K562 (cell line): ENCODE results near the gene CRELD2. TPM values are rescaled to one million over a fixed set of nuclear protein-coding genes. Genes with fewer than 3 reads are reported as not detected.

Experiments
- HDAC1 ChIP-seq, 2 experiments: fragments of 450-650 bp; IDR thresholded peaks; 2 replicates each; pipeline ENCODE4 v1.6.1; 2016 to 2017; ENCODE audit warnings: inconsistent platforms in 1 of 2, mild to moderate bottlenecking in 1 of 2, moderate library complexity in 1 of 2
- HLTF ChIP-seq: fragments of 450-650 bp; IDR thresholded peaks from 2 replicates; pipeline ENCODE4 v1.6.1; 2016
- L3MBTL2 ChIP-seq: fragments of 450-650 bp; IDR thresholded peaks from 2 replicates; pipeline ENCODE4 v1.6.1; 2016; ENCODE audit warnings: mild to moderate bottlenecking, moderate library complexity
- NBN ChIP-seq: fragments of 450-650 bp; IDR thresholded peaks from 2 replicates; pipeline ENCODE4 v1.6.1; 2016; ENCODE audit warnings: low read depth, mild to moderate bottlenecking
- NCOA1 ChIP-seq: fragments of 450-650 bp; IDR thresholded peaks from 2 replicates; pipeline ENCODE4 v1.6.1; 2016; ENCODE audit warnings: low read depth
- NCOA6 ChIP-seq: fragments of 450-650 bp; IDR thresholded peaks from 2 replicates; pipeline ENCODE4 v1.6.1; 2017; ENCODE audit warnings: mild to moderate bottlenecking
- PHB2 ChIP-seq: fragments of 450-650 bp; IDR thresholded peaks from 2 replicates; pipeline ENCODE4 v1.6.1; 2017; ENCODE audit warnings: low read depth
- SMARCB1 ChIP-seq: IDR thresholded peaks from 2 replicates; pipeline ENCODE4 v1.6.1; 2011; ENCODE audit warnings: improper control_type of control experiment, low read depth; ENCODE audit not compliant: insufficient read length
- TAF7 ChIP-seq: fragments of 450-650 bp; IDR thresholded peaks from 2 replicates; pipeline ENCODE4 v1.6.1; 2016; ENCODE audit warnings: missing genetic modification characterization, missing compliant biosample characterization
- TSHZ1 ChIP-seq: fragments of 250-450 bp; sonication (Bioruptor Pico); IDR thresholded peaks from 2 replicates; pipeline ENCODE4 v1.4.0; 2020; ENCODE audit warnings: mild to moderate bottlenecking, moderate library complexity
- USF2 ChIP-seq: sonication (generic); formaldehyde crosslinking; IDR thresholded peaks from 2 replicates; pipeline ENCODE4 v1.5.0; 2020; ENCODE audit warnings: missing genetic modification reagents
- ZBTB34 ChIP-seq: fragments of 250-450 bp; sonication (Bioruptor Pico); IDR thresholded peaks from 2 replicates; pipeline ENCODE4 v1.8.0; 2021; ENCODE audit warnings: mild to moderate bottlenecking, moderate library complexity
- ZEB2 ChIP-seq: fragments of 450-650 bp; IDR thresholded peaks from 2 replicates; pipeline ENCODE4 v1.6.1; 2016
- ZNF124 ChIP-seq: sonication (generic); formaldehyde crosslinking; IDR thresholded peaks from 2 replicates; pipeline ENCODE4 v1.8.1; 2022; ENCODE audit warnings: missing genetic modification reagents
- ZNF511 ChIP-seq: sonication (generic); formaldehyde crosslinking; IDR thresholded peaks from 2 replicates; pipeline ENCODE4 v1.8.0; 2022; ENCODE audit warnings: mild to moderate bottlenecking, missing genetic modification reagents
- ZNF57 ChIP-seq: fragments of 450-650 bp; formaldehyde crosslinking; IDR thresholded peaks from 2 replicates; pipeline ENCODE4 v1.4.0; 2020; ENCODE audit warnings: mild to moderate bottlenecking, moderate library complexity
- ZZZ3 ChIP-seq: fragments of 450-650 bp; IDR thresholded peaks from 2 replicates; pipeline ENCODE4 v1.6.1; 2016; ENCODE audit warnings: antibody characterized with exemption, mild to moderate bottlenecking, moderate library complexity
- polyA plus RNA-seq, 8 experiments: library from polyadenylated mRNA; depleted of rRNA in 4 of 8; stranded (reverse) in 5 of 8; unstranded in 3 of 8; fragments of >200 nt; fragmentation: Nextera tagmentation in 2 of 8; fragmentation: Illumina TruSeq in 1 of 8; extraction: Ambion mirVana in 2 of 8; extraction: Trizol in 1 of 8; gene quantifications; 2 replicates each; pipeline versions ENCODE4 v1.2.1 to v1.2.3, GENCODE V29; 2011 to 2014; ENCODE audit warnings: inconsistent platforms in 1 of 8, missing spikeins in 1 of 8
- total RNA-seq, 7 experiments: library from RNA; depleted of rRNA in 6 of 7; stranded (reverse); fragments of >200 nt in 6 of 7; fragmentation: Illumina TruSeq in 2 of 7; extraction: Trizol in 2 of 7; gene quantifications; 2 replicates each; pipeline versions ENCODE4 v1.2.1 to v1.2.3, GENCODE V29; 2011 to 2021; ENCODE audit warnings: low replicate concordance in 1 of 7
- TF ChIP-seq, protein P1 (sequence below): IDR thresholded peaks from 2 replicates; pipeline ENCODE4 v1.6.1; 2012; ENCODE audit warnings: low read depth, low read length, improper control_type of control experiment, borderline replicate concordance
- TF ChIP-seq, protein P2 (sequence below): sonication (generic); formaldehyde crosslinking; IDR thresholded peaks from 2 replicates; pipeline ENCODE4 v1.8.1; 2023; ENCODE audit warnings: mild to moderate bottlenecking, missing genetic modification reagents

Gene CRELD2
- total and polyA plus RNA-seq, 9 of the 15 experiments (the other 6 are each of a cell fraction or from before 2014, with no cell fraction given), result 0.96 to 25.3 (median 8.8) TPM

DNA sequence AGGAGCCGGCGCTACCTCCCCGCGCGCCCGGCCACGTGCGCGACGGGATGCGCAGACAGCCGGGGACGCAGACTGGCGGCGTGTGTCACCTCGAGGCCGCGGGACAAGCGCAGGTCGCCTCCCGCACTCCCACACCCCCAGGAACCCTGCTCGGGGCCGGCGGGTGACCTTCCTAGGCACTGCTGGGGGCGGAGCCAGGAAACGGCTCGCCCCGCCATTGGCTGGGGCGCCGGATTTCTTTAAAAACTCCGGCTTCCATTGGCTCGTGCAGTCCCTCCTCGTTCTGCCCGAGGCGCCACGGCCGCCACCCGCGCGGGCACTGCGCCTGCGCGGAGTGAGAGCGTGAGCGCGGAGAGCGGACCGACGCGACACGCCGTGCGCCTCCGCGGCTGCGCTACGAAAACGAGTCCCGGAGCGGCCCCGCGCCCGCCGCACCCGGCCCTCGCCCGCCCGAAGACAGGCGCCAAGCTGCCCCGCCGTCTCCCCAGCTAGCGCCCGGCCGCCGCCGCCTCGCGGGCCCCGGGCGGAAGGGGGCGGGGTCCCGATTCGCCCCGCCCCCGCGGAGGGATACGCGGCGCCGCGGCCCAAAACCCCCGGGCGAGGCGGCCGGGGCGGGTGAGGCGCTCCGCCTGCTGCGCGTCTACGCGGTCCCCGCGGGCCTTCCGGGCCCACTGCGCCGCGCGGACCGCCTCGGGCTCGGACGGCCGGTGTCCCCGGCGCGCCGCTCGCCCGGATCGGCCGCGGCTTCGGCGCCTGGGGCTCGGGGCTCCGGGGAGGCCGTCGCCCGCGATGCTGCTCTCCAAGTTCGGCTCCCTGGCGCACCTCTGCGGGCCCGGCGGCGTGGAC, 41.9 kb downstream of the CRELD2 start, which contains the start of gene PIM3 (continued):
- TF ChIP-seq SMARCB1, result no peak
- no peak; a peak in 1 of 4 replicates for TF ChIP-seq HDAC1 (IDR thresholded peaks at IDR 0.05)
- TF ChIP-seq ZBTB34, result no peak
- TF ChIP-seq USF2 (CRISPR knock-in tag), result peak; percentile 34; the same call in 1 of the 2 replicates
- TF ChIP-seq PHB2, result no peak
- no peak for TF ChIP-seq NBN
- TF ChIP-seq ZZZ3, result no peak
- no peak for TF ChIP-seq TSHZ1 (CRISPR knock-in tag)
- no peak for TF ChIP-seq ZNF511 (CRISPR knock-in tag)
- TF ChIP-seq, protein P1, sequence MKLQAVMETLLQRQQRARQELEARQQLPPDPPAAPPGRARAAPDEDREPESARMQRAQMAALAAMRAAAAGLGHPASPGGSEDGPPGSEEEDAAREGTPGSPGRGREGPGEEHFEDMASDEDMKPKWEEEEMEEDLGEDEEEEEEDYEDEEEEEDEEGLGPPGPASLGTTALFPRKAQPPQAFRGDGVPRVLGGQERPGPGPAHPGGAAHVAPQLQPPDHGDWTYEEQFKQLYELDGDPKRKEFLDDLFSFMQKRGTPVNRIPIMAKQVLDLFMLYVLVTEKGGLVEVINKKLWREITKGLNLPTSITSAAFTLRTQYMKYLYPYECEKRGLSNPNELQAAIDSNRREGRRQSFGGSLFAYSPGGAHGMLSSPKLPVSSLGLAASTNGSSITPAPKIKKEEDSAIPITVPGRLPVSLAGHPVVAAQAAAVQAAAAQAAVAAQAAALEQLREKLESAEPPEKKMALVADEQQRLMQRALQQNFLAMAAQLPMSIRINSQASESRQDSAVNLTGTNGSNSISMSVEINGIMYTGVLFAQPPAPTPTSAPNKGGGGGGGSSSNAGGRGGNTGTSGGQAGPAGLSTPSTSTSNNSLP, result no peak
- no peak for TF ChIP-seq ZEB2
- no peak for TF ChIP-seq ZNF124 (CRISPR knock-in tag)
- TF ChIP-seq NCOA6, result no peak
- TF ChIP-seq, protein P2, sequence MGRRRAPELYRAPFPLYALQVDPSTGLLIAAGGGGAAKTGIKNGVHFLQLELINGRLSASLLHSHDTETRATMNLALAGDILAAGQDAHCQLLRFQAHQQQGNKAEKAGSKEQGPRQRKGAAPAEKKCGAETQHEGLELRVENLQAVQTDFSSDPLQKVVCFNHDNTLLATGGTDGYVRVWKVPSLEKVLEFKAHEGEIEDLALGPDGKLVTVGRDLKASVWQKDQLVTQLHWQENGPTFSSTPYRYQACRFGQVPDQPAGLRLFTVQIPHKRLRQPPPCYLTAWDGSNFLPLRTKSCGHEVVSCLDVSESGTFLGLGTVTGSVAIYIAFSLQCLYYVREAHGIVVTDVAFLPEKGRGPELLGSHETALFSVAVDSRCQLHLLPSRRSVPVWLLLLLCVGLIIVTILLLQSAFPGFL (CRISPR knock-in tag), result no peak
- no peak for TF ChIP-seq HLTF
- TF ChIP-seq NCOA1, result no peak; the same call in 1 of the 2 replicates
- TF ChIP-seq ZNF57 (CRISPR knock-in tag), result no peak
- peak; percentile 96 for TF ChIP-seq L3MBTL2
- TF ChIP-seq TAF7 (tag), result no peak
